DND-41 (cell line): ENCODE results near the gene KCNG1.

Source experiments
- CTCF ChIP-seq: IDR thresholded peaks from 2 replicates; pipeline ENCODE4 v1.5.1; 2012; ENCODE audit warnings: borderline replicate concordance, low read length, moderate library complexity, mild to moderate bottlenecking; ENCODE audit not compliant: poor library complexity, severe bottlenecking; ENCODE audit errors: extremely low read depth
- EZH2 ChIP-seq: IDR thresholded peaks from 3 replicates; pipeline ENCODE4 v1.6.1; 2012; ENCODE audit warnings: borderline replicate concordance, low read depth, mild to moderate bottlenecking, moderate library complexity, low read length, inconsistent platforms; ENCODE audit not compliant: severe bottlenecking

- TF ChIP-seq CTCF (no peak), EZH2 (no peak)
These were observed 47.1 kb downstream of the KCNG1 start for GRCh38 chr20:50975701-50976330.
